HepG2 (cell line): ENCODE results near the gene CTF1. TPM values are rescaled to one million over a fixed set of nuclear protein-coding genes. Genes with fewer than 3 reads are reported as not detected.

ENCODE experiments used
- ATAC-seq: fragments of 200-7000 bp; cut with Tn5 transposase; 3 replicates; pipeline ENCODE4 v1.9.1; 2020; ENCODE audit warnings: mild to moderate bottlenecking, moderate library complexity
- BruUV-seq: library from RNA; stranded (reverse); fragments of 400-500 nt; replicated peaks from 2 replicates; lab custom pipeline; 2021; lab: Mats Ljungman, UMichigan
- CTCF ChIA-PET: fragments of 300-600 bp; formaldehyde crosslinking; extraction: SDS; loops from one replicate; lab custom pipeline; 2021; ENCODE audit warnings: low total read pairs, inconsistent platforms, low intra/inter-chr PET ratio; lab: Yijun Ruan, JAX
- POLR2A ChIA-PET: fragments of 350-600 bp; sonication (Branson Sonifier 250); formaldehyde crosslinking; loops from one replicate; lab custom pipeline; 2020; ENCODE audit warnings: antibody characterized with exemption, inconsistent platforms; lab: Yijun Ruan, JAX
- DNase-seq: peaks from one replicate; pipeline ENCODE4 v3.0.0-alpha.2; 2015; ENCODE audit warnings: low spot score
- FAIRE-seq: peaks from 3 replicates; lab custom pipeline; 2011; peaks lifted over from hg19 to GRCh38; lab: Jason Lieb, UNC
- H2AFZ ChIP-seq: one replicate; pipeline ENCODE4 v1.6.1; 2011; ENCODE audit warnings: low read length, inconsistent platforms
- H3K27ac ChIP-seq: fragments of 300-600 bp; 3 replicates; pipeline ENCODE4 v1.8.0; 2011; ENCODE audit warnings: mixed run types, mild to moderate bottlenecking, mixed read lengths, low read length, inconsistent platforms; ENCODE audit not compliant: insufficient read depth; ENCODE audit errors: extremely low read length
- H3K27me3 ChIP-seq, 2 experiments: fragments of 200-600 bp in 1 of 2; 2 replicates in 1 of 2; 3 replicates in 1 of 2; pipeline versions ENCODE4 v1.6.0 to v1.8.0; 2011; ENCODE audit warnings: low read length in 2 of 2, mild to moderate bottlenecking in 2 of 2, moderate library complexity in 2 of 2, inconsistent platforms in 1 of 2; ENCODE audit not compliant: insufficient read depth in 2 of 2, control insufficient read depth in 1 of 2
- H3K36me3 ChIP-seq, 2 experiments: fragments of 200-600 bp in 1 of 2; replicated peaks in 1 of 2; 2 replicates in 1 of 2; 3 replicates in 1 of 2; pipeline versions ENCODE4 v1.5.1 to v1.8.0; 2011; ENCODE audit warnings: low read length in 2 of 2, inconsistent platforms in 1 of 2; ENCODE audit not compliant: insufficient read depth in 2 of 2, control insufficient read depth in 1 of 2
- H3K4me1 ChIP-seq: 2 replicates; pipeline ENCODE4 v1.5.1; 2012; ENCODE audit warnings: low read length, inconsistent platforms; ENCODE audit not compliant: insufficient read depth
- H3K4me2 ChIP-seq: 2 replicates; pipeline ENCODE4 v1.6.0; 2011; ENCODE audit warnings: low read depth, low read length, inconsistent platforms
- H3K4me3 ChIP-seq, 3 experiments: fragments of 200-600 bp in 1 of 3; sonication (generic), shearing (Covaris generic) in 1 of 3; replicated peaks in 1 of 3; 2 replicates each; pipeline ENCODE4 v1.5.1; 2011 to 2016; ENCODE audit warnings: low read length in 3 of 3, inconsistent platforms in 2 of 3, low read depth in 2 of 3, mild to moderate bottlenecking in 2 of 3, control low read depth in 1 of 3, mixed read lengths in 1 of 3; ENCODE audit not compliant: insufficient read depth in 1 of 3
- H3K79me2 ChIP-seq: one replicate; pipeline ENCODE4 v1.6.1; 2011; ENCODE audit warnings: low read length, inconsistent platforms; ENCODE audit not compliant: insufficient read depth
- H3K9ac ChIP-seq: 2 replicates; pipeline ENCODE4 v1.6.0; 2011; ENCODE audit warnings: mild to moderate bottlenecking, low read depth, low read length, inconsistent platforms; ENCODE audit not compliant: insufficient read depth
- H3K9me3 ChIP-seq: 2 replicates; pipeline ENCODE4 v1.5.1; 2012; ENCODE audit warnings: mild to moderate bottlenecking, low read length
- H4K20me1 ChIP-seq: 2 replicates; pipeline ENCODE4 v1.6.0; 2011; ENCODE audit warnings: inconsistent platforms, mild to moderate bottlenecking, low read length, moderate library complexity; ENCODE audit not compliant: insufficient read depth
- ATF7 ChIP-seq, 2 experiments: fragments of 450-650 bp in 1 of 2; sonication (generic) in 1 of 2; formaldehyde crosslinking in 1 of 2; IDR thresholded peaks; 2 replicates each; pipeline versions ENCODE4 v1.4.0 to v1.6.1; 2016 to 2020; ENCODE audit warnings: antibody characterized with exemption in 1 of 2, mild to moderate bottlenecking in 1 of 2, missing genetic modification reagents in 1 of 2
- CHCHD3 ChIP-seq: sonication (generic); formaldehyde crosslinking; IDR thresholded peaks from 2 replicates; pipeline ENCODE4 v1.8.0; 2022; ENCODE audit warnings: mild to moderate bottlenecking, missing genetic modification reagents, moderate library complexity
- KDM2A ChIP-seq: sonication (generic); formaldehyde crosslinking; IDR thresholded peaks from 2 replicates; pipeline ENCODE4 v1.4.0; 2020; ENCODE audit warnings: low read depth, missing genetic modification reagents, borderline replicate concordance
- MIER3 ChIP-seq: IDR thresholded peaks from 2 replicates; pipeline ENCODE4 v1.6.1; 2016; ENCODE audit warnings: missing compliant biosample characterization, borderline replicate concordance
- PHF5A ChIP-seq: IDR thresholded peaks from one replicate; pipeline ENCODE4 v1.6.1; 2018; ENCODE audit warnings: low read depth, missing genetic modification reagents; ENCODE audit not compliant: unreplicated experiment
- SIN3A ChIP-seq: IDR thresholded peaks from 2 replicates; pipeline ENCODE4 v1.6.1; 2011; ENCODE audit warnings: low read depth, mild to moderate bottlenecking, control low read depth, low read length, borderline replicate concordance
- YY1 ChIP-seq: IDR thresholded peaks from 2 replicates; pipeline ENCODE4 v1.6.1; 2011; ENCODE audit warnings: low read length, low read depth, moderate library complexity, mild to moderate bottlenecking; ENCODE audit not compliant: insufficient read depth, insufficient replicate concordance
- ZBTB7A ChIP-seq: sonication (generic); formaldehyde crosslinking; IDR thresholded peaks from 2 replicates; pipeline ENCODE4 v1.8.0; 2022; ENCODE audit warnings: mild to moderate bottlenecking, missing genetic modification reagents
- ZEB1 ChIP-seq: IDR thresholded peaks from 2 replicates; pipeline ENCODE4 v1.6.1; 2012; ENCODE audit warnings: mild to moderate bottlenecking, low read depth, inconsistent platforms; ENCODE audit not compliant: insufficient replicate concordance
- ZKSCAN5 ChIP-seq: sonication (generic); formaldehyde crosslinking; IDR thresholded peaks from 2 replicates; pipeline ENCODE4 v1.5.1; 2020; ENCODE audit warnings: mild to moderate bottlenecking, missing genetic modification reagents
- ZNF75D ChIP-seq: sonication (generic); formaldehyde crosslinking; IDR thresholded peaks from 2 replicates; pipeline ENCODE4 v1.8.1; 2023; ENCODE audit warnings: missing genetic modification reagents, mild to moderate bottlenecking, borderline replicate concordance
- ZNF768 ChIP-seq: sonication (generic); formaldehyde crosslinking; IDR thresholded peaks from 2 replicates; pipeline ENCODE4 v1.4.0; 2020; ENCODE audit warnings: missing genetic modification reagents
- ZNF788 ChIP-seq: sonication (generic); formaldehyde crosslinking; IDR thresholded peaks from 2 replicates; pipeline ENCODE4 v1.5.0; 2020; ENCODE audit warnings: mild to moderate bottlenecking, missing genetic modification reagents, borderline replicate concordance
- WGBS: methylation state at CpG from one replicate; pipeline ENCODE4 v1.1.6; 2017; ENCODE audit warnings: low lambda C conversion rate; 5-methylcytosine and 5-hydroxymethylcytosine counted together
- in situ Hi-C: cut with HindIII; loops from 2 replicates; pipeline ENCODE4 v1.10.0; 2017; ENCODE audit warnings: low pct_unique_long_range_greater_than_20kb; ENCODE audit not compliant: extremely low pct_ligation_motif_present
- intact Hi-C: fragments of 100-400 bp; cut with micrococcal nuclease; formaldehyde crosslinking; loops from one replicate; pipeline ENCODE4 v1.10.0; 2022; ENCODE audit not compliant: unreplicated experiment
- polyA plus RNA-seq, 8 experiments: library from polyadenylated mRNA; depleted of rRNA in 3 of 8; stranded (reverse) in 7 of 8; unstranded in 1 of 8; fragments of >200 nt; fragmentation: Illumina TruSeq in 4 of 8; extraction: Trizol in 4 of 8; gene quantifications; 2 replicates each; pipeline versions ENCODE4 v1.2.1 to v1.2.3, GENCODE V29; 2011 to 2016; ENCODE audit warnings: low read depth in 4 of 8, missing spikeins in 1 of 8, mixed read lengths in 1 of 8; ENCODE audit not compliant: insufficient read depth in 1 of 8
- total RNA-seq, 5 experiments: library from RNA; depleted of rRNA; stranded (reverse); fragments of >200 nt; fragmentation: Illumina TruSeq; extraction: Trizol; gene quantifications; 2 replicates each; pipeline ENCODE4 v1.2.3, GENCODE V29; 2016; ENCODE audit warnings: low read depth in 1 of 5
- TF ChIP-seq, protein P1 (sequence below): IDR thresholded peaks from 2 replicates; pipeline ENCODE4 v1.6.1; 2016; ENCODE audit warnings: missing compliant biosample characterization, missing genetic modification reagents, borderline replicate concordance
- TF ChIP-seq, protein P2 (sequence below): sonication (generic); formaldehyde crosslinking; IDR thresholded peaks from 2 replicates; pipeline ENCODE4 v1.4.0; 2020; ENCODE audit warnings: mild to moderate bottlenecking, missing genetic modification reagents
- TF ChIP-seq, protein P3 (sequence below): IDR thresholded peaks from 2 replicates; pipeline ENCODE4 v1.6.1; 2016; ENCODE audit warnings: missing genetic modification reagents, missing compliant biosample characterization

The CTF1 gene
- total and polyA plus RNA-seq, 2 of the 13 experiments (the other 11 are each of a cell fraction or from before 2014, with no cell fraction given): 0.13 to 1.8 TPM

DNA sequence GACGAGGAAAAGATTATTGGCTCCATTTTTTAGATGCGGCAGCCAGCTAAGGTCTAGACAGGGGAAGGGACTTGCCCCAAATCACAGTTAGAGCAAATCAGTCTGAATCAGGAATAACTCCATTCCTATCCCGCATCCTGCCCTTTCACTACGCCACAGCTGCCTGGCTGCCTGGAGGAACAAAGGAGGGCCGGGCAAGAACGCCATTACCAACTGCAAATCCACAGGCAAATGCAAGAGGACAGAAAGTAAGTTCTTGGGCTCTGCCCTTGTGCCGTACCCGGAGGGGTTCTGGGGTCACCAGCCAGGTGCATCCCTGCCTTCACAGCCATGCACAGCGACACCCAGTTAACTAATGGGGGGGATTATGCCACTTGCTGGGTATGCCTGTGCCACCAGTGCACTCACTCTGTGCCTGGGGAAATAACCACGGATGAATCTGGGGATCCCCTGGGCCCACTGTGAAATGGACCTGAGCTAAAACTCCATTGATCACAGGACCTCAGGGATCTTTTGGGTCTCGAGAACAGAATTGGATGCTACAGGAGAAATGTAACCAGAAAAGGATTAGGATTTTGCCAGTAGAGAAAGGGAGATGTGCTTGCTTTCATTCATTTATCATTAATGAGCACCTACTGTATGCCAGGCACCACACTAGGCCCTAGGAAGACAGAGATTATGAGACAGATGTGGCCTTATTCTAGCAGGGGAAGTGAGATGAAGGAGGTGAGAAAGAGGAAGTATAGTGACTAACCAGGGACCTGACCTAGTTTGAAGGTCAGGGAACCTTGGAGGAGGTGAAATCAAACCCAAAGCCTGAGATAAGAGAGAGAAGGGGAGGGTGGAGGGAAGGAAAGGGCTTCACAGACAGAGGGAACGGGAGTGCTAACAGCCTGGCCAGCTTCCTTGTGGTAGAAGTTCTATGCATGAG lies 20.3 kb upstream of the CTF1 start:
- DNase-seq (no peak), ATAC-seq (peak; percentile 7), FAIRE-seq (no peak)
- no peaks in the 10 kb centered on the region for H4K20me1 ChIP-seq
- peaks cover 0 to 2% of the 10 kb centered on the region in 2 experiments; a peak in 2 of 5 replicates for H3K36me3 ChIP-seq
- no peaks in the 10 kb centered on the region for H3K9me3 ChIP-seq
- peak overlapping the region; percentile 86 for H3K27ac ChIP-seq
- in situ Hi-C loops: no loop called here
- no TSS peak for BruUV-seq
- POLR2A ChIA-PET: interaction anchor here (0.7 to 4.8 kb wide), 25 partner anchors 9 to 217 kb away, joined by 3 to 69 read pairs (median 5); partner anchors contain the start of genes BCL7C, CTF1 and ZNF629
- no peak overlapping the region for H2AFZ ChIP-seq
- 2% methylated on average over 12 of the region's 12 CpGs for whole genome bisulfite sequencing
- peak overlapping the region; percentile 84 to 97 (median 86) for H3K4me3 ChIP-seq
- CTCF ChIA-PET: interaction anchor here (1.0 kb wide), 1 partner anchor 32 kb away, joined by 3 read pairs; no protein-coding TSS in a partner anchor
- H3K27me3 ChIP-seq: no peaks in the 10 kb centered on the region; a peak in 1 of 5 replicates
- H3K4me1 ChIP-seq: peaks cover 44% of the 10 kb centered on the region
- peaks cover 20% of the 10 kb centered on the region for H3K79me2 ChIP-seq
- peak overlapping the region; percentile 91 for H3K9ac ChIP-seq
- intact Hi-C loops: loop anchor here (1.0 to 2.0 kb wide), 3 partner anchors 21 to 89 kb away; partner anchors contain the start of genes CTF1 and ZNF629
- peak overlapping the region; percentile 92 for H3K4me2 ChIP-seq
- TF ChIP-seq ZNF788 (no peak), PHF5A (no peak), ZEB1 (peak; percentile 45), ZBTB7A (CRISPR knock-in tag) (peak; percentile 55; the same call in 1 of the 2 replicates), MIER3 (CRISPR knock-in tag) (0 out of 2 replicates have a peak, but pooled peaks have one; percentile 18), SIN3A (0 out of 2 replicates have a peak, but pooled peaks have one; percentile 15), YY1 (peak; percentile 81), ATF7 (IDR thresholded peaks at IDR 0.05) (no peak), ATF7 (CRISPR knock-in tag; IDR thresholded peaks at IDR 0.05) (0 out of 2 replicates have a peak, but pooled peaks have one; percentile 33), ZNF768 (CRISPR knock-in tag) (peak; percentile 86), ZNF75D (0 out of 2 replicates have a peak, but pooled peaks have one; percentile 7), ZKSCAN5 (peak; percentile 91), CHCHD3 (CRISPR knock-in tag) (peak; percentile 12; the same call in 1 of the 2 replicates), KDM2A (CRISPR knock-in tag) (peak; percentile 2; the same call in 1 of the 2 replicates)
- TF ChIP-seq, protein P1, sequence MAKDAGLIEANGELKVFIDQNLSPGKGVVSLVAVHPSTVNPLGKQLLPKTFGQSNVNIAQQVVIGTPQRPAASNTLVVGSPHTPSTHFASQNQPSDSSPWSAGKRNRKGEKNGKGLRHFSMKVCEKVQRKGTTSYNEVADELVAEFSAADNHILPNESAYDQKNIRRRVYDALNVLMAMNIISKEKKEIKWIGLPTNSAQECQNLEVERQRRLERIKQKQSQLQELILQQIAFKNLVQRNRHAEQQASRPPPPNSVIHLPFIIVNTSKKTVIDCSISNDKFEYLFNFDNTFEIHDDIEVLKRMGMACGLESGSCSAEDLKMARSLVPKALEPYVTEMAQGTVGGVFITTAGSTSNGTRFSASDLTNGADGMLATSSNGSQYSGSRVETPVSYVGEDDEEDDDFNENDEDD (CRISPR knock-in tag): 0 out of 2 replicates have a peak, but pooled peaks have one; percentile 8
- TF ChIP-seq, protein P2, sequence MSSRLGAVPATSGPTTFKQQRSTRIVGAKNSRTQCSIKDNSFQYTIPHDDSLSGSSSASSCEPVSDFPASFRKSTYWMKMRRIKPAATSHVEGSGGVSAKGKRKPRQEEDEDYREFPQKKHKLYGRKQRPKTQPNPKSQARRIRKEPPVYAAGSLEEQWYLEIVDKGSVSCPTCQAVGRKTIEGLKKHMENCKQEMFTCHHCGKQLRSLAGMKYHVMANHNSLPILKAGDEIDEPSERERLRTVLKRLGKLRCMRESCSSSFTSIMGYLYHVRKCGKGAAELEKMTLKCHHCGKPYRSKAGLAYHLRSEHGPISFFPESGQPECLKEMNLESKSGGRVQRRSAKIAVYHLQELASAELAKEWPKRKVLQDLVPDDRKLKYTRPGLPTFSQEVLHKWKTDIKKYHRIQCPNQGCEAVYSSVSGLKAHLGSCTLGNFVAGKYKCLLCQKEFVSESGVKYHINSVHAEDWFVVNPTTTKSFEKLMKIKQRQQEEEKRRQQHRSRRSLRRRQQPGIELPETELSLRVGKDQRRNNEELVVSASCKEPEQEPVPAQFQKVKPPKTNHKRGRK (CRISPR knock-in tag): no peak
- TF ChIP-seq, protein P3, sequence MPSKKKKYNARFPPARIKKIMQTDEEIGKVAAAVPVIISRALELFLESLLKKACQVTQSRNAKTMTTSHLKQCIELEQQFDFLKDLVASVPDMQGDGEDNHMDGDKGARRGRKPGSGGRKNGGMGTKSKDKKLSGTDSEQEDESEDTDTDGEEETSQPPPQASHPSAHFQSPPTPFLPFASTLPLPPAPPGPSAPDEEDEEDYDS (CRISPR knock-in tag): 0 out of 2 replicates have a peak, but pooled peaks have one; percentile 21
